HPDE6-E6E7 (cell line): ENCODE measurements around the gene FGF3.
A peak's percentile ranks its signal among the peaks of the same experiment; 100 is the strongest.

Experiments used
- DNase-seq: peaks from one replicate; pipeline ENCODE4 v3.0.0; 2011; ENCODE audit warnings: missing footprints; ENCODE audit errors: extremely low spot score

The FGF3 gene

GRCh38 chr11:69825037-69825834 lies 6.0 kb upstream of the FGF3 start:
- peak; percentile 45 for DNase-seq

GRCh38 chr11:69823641-69824265 lies 4.5 kb upstream of the FGF3 start:
- DNase-seq = no peak

GRCh38 chr11:69822676-69823494 lies 3.7 kb upstream of the FGF3 start:
- DNase-seq = no peak

GRCh38 chr11:69821511-69822040 lies 2.4 kb upstream of the FGF3 start:
- DNase-seq = no peak

- no peak for DNase-seq
Measured at GRCh38 chr11:69820441-69820840, 1.2 kb upstream of the FGF3 start.

GRCh38 chr11:69819541-69820070 lies 390 bp upstream of the FGF3 start:
- DNase-seq = no peak

GRCh38 chr11:69818231-69818602 lies 999 bp downstream of the FGF3 start:
- no peak for DNase-seq

GRCh38 chr11:69817265-69818230 lies 1.7 kb downstream of the FGF3 start:
- no peak for DNase-seq

GRCh38 chr11:69816671-69817070 lies 2.5 kb downstream of the FGF3 start:
- DNase-seq = no peak

GRCh38 chr11:69815973-69816372 lies 3.2 kb downstream of the FGF3 start:
- DNase-seq = no peak

- no peak for DNase-seq
Measured at GRCh38 chr11:69814902-69815301, 4.3 kb downstream of the FGF3 start.

- DNase-seq = no peak
Measured at GRCh38 chr11:69814411-69814810, 4.8 kb downstream of the FGF3 start.

GRCh38 chr11:69813839-69814238 lies 5.4 kb downstream of the FGF3 start:
- no peak for DNase-seq

- DNase-seq = no peak
Measured at GRCh38 chr11:69812946-69813345, 6.3 kb downstream of the FGF3 start.

- no peak for DNase-seq
Measured at GRCh38 chr11:69812256-69812655, 7.0 kb downstream of the FGF3 start.

- no peak for DNase-seq
Measured at GRCh38 chr11:69811431-69811830, 7.8 kb downstream of the FGF3 start.

GRCh38 chr11:69810289-69811118 lies 8.7 kb downstream of the FGF3 start:
- no peak for DNase-seq

- no peak for DNase-seq
Measured at GRCh38 chr11:69808667-69809086, 10.5 kb downstream of the FGF3 start.

GRCh38 chr11:69807106-69807815 lies 12.0 kb downstream of the FGF3 start:
- DNase-seq = no peak
